WTC11 (cell line): ENCODE measurements around the gene EXOC3L2. TPM values are rescaled to one million over a fixed set of nuclear protein-coding genes. Genes with fewer than 3 reads are reported as not detected.
A peak's percentile ranks its signal among the peaks of the same experiment; 100 is the strongest.

Source experiments
- ATAC-seq: fragments of 200-7000 bp; cut with Tn5 transposase; 2 replicates; pipeline ENCODE4 v1.10.0; 2021; ENCODE audit warnings: mild to moderate bottlenecking, moderate library complexity
- CTCF ChIA-PET: fragments of 300-600 bp; sonication (Branson Sonifier 250); formaldehyde crosslinking; loops from one replicate; lab custom pipeline; 2021; ENCODE audit warnings: antibody characterized with exemption; lab: Charles Lee
- POLR2A ChIA-PET: fragments of 350-600 bp; sonication (Branson Sonifier 250); formaldehyde crosslinking; loops from one replicate; lab custom pipeline; 2021; ENCODE audit warnings: antibody characterized with exemption; lab: Charles Lee
- DNase-seq: peaks from one replicate; pipeline ENCODE4 v3.0.0; 2021; ENCODE audit warnings: low spot score
- H3K27ac Mint-ChIP-seq: 2 replicates; pipeline ENCODE4 v1.8.0; 2021; ENCODE audit warnings: mixed read lengths
- H3K27me3 Mint-ChIP-seq: 2 replicates; pipeline ENCODE4 v1.8.0; 2021; ENCODE audit warnings: low read depth, mild to moderate bottlenecking, moderate library complexity, mixed read lengths
- H3K36me3 Mint-ChIP-seq: 2 replicates; pipeline ENCODE4 v1.8.0; 2021; ENCODE audit warnings: mixed read lengths
- H3K4me1 Mint-ChIP-seq: 2 replicates; pipeline ENCODE4 v1.8.0; 2022; ENCODE audit warnings: mixed read lengths
- H3K4me3 Mint-ChIP-seq: 2 replicates; pipeline ENCODE4 v1.8.0; 2021; ENCODE audit warnings: mild to moderate bottlenecking, moderate library complexity, mixed read lengths
- H3K9me3 Mint-ChIP-seq: 2 replicates; pipeline ENCODE4 v1.8.0; 2021; ENCODE audit warnings: mixed read lengths
- ATF1 ChIP-seq: sonication (generic); formaldehyde crosslinking; IDR thresholded peaks from 2 replicates; pipeline ENCODE4 v1.8.1; 2023; ENCODE audit warnings: mild to moderate bottlenecking, moderate library complexity, missing genetic modification reagents
- CBFB ChIP-seq: sonication (generic); formaldehyde crosslinking; IDR thresholded peaks from 2 replicates; pipeline ENCODE4 v1.8.1; 2022; ENCODE audit warnings: mild to moderate bottlenecking, low read depth, missing genetic modification reagents
- CREB1 ChIP-seq: sonication (generic); formaldehyde crosslinking; IDR thresholded peaks from 2 replicates; pipeline ENCODE4 v1.8.0; 2023; ENCODE audit warnings: mild to moderate bottlenecking, missing genetic modification reagents
- CTCF ChIP-seq: fragments of 200-600 bp; IDR thresholded peaks from 2 replicates; pipeline ENCODE4 v1.8.0; 2022; ENCODE audit warnings: antibody characterized with exemption
- ETV6 ChIP-seq: sonication (generic); formaldehyde crosslinking; IDR thresholded peaks from 2 replicates; pipeline ENCODE4 v1.8.1; 2022; ENCODE audit warnings: mild to moderate bottlenecking, missing genetic modification reagents
- FOXP1 ChIP-seq: sonication (generic); formaldehyde crosslinking; IDR thresholded peaks from 2 replicates; pipeline ENCODE4 v1.8.0; 2022; ENCODE audit warnings: missing genetic modification reagents, mild to moderate bottlenecking, moderate library complexity, borderline replicate concordance
- HMGXB4 ChIP-seq: sonication (generic); formaldehyde crosslinking; IDR thresholded peaks from 2 replicates; pipeline ENCODE4 v1.8.1; 2023; ENCODE audit warnings: mild to moderate bottlenecking, moderate library complexity, missing genetic modification reagents
- IRF1 ChIP-seq: sonication (generic); formaldehyde crosslinking; IDR thresholded peaks from 2 replicates; pipeline ENCODE4 v1.8.0; 2023; ENCODE audit warnings: missing genetic modification reagents
- JAZF1 ChIP-seq: fragments of 250-450 bp; sonication (Bioruptor Pico); IDR thresholded peaks from 2 replicates; pipeline ENCODE4 v1.9.0; 2021; ENCODE audit warnings: moderate library complexity, mild to moderate bottlenecking, inconsistent platforms
- KAT7 ChIP-seq: sonication (generic); formaldehyde crosslinking; IDR thresholded peaks from 2 replicates; pipeline ENCODE4 v1.8.1; 2023; ENCODE audit warnings: missing genetic modification reagents, mild to moderate bottlenecking, borderline replicate concordance
- MYBL2 ChIP-seq: sonication (generic); formaldehyde crosslinking; IDR thresholded peaks from 2 replicates; pipeline ENCODE4 v1.8.1; 2023; ENCODE audit warnings: mild to moderate bottlenecking, moderate library complexity, missing genetic modification reagents
- NFATC4 ChIP-seq: fragments of 250-450 bp; sonication (Bioruptor Pico); IDR thresholded peaks from 2 replicates; pipeline ENCODE4 v1.9.0; 2021; ENCODE audit warnings: mild to moderate bottlenecking
- NR2C2 ChIP-seq: sonication (generic); formaldehyde crosslinking; IDR thresholded peaks from 2 replicates; pipeline ENCODE4 v1.8.0; 2022; ENCODE audit warnings: mild to moderate bottlenecking, missing genetic modification reagents
- NR3C1 ChIP-seq: sonication (generic); formaldehyde crosslinking; conservative IDR thresholded peaks from 2 replicates; pipeline ENCODE4 v1.8.1; 2023; ENCODE audit warnings: low read depth, mild to moderate bottlenecking, missing genetic modification reagents
- SP1 ChIP-seq: sonication (generic); formaldehyde crosslinking; conservative IDR thresholded peaks from 2 replicates; pipeline ENCODE4 v1.8.1; 2022; ENCODE audit warnings: missing genetic modification reagents
- TCF7 ChIP-seq: sonication (generic); formaldehyde crosslinking; IDR thresholded peaks from 2 replicates; pipeline ENCODE4 v1.8.0; 2022; ENCODE audit warnings: mild to moderate bottlenecking, low read depth, missing genetic modification reagents, moderate library complexity
- USF2 ChIP-seq: sonication (generic); formaldehyde crosslinking; IDR thresholded peaks from 2 replicates; pipeline ENCODE4 v1.8.1; 2023; ENCODE audit warnings: mild to moderate bottlenecking, missing genetic modification reagents, moderate library complexity
- ZMAT4 ChIP-seq: fragments of 250-450 bp; sonication (Bioruptor Pico); IDR thresholded peaks from 2 replicates; pipeline ENCODE4 v1.9.0; 2021; ENCODE audit warnings: mild to moderate bottlenecking
- ZNF396 ChIP-seq: fragments of 250-450 bp; sonication (Bioruptor Pico); IDR thresholded peaks from 2 replicates; pipeline ENCODE4 v1.8.0; 2021; ENCODE audit warnings: mild to moderate bottlenecking, moderate library complexity, borderline replicate concordance
- ZNF416 ChIP-seq: fragments of 250-450 bp; sonication (Bioruptor Pico); IDR thresholded peaks from 2 replicates; pipeline ENCODE4 v1.9.0; 2021; ENCODE audit warnings: mild to moderate bottlenecking, inconsistent platforms
- ZNF671 ChIP-seq: fragments of 250-450 bp; sonication (Bioruptor Pico); IDR thresholded peaks from 2 replicates; pipeline ENCODE4 v1.8.0; 2021; ENCODE audit warnings: mild to moderate bottlenecking
- total RNA-seq: library from RNA; stranded (reverse); gene quantifications from 3 replicates; pipeline ENCODE4 v1.2.3, GENCODE V29; 2021

EXOC3L2 gene
- total RNA-seq, 1 experiment from 2014 or later: 2.7 TPM

GRCh38 chr19:45213031-45213430 lies 32.2 kb downstream of the EXOC3L2 start:
- H3K27ac Mint-ChIP-seq: no peak overlapping the region
- H3K36me3 Mint-ChIP-seq: no peaks in the 10 kb centered on the region
- ChIA-PET POLR2A (interaction anchor here (0.7 kb wide), 1 partner anchor 19 kb away, joined by 4 read pairs; no protein-coding TSS in a partner anchor), CTCF (interaction anchor here (1.0 to 2.0 kb wide), 4 partner anchors 25 to 51 kb away, joined by 3 to 4 read pairs (median 4); no protein-coding TSS in a partner anchor)
- no peak for ATAC-seq
- no peaks in the 10 kb centered on the region for H3K9me3 Mint-ChIP-seq
- H3K4me3 Mint-ChIP-seq: no peak overlapping the region
- peaks cover 47% of the 10 kb centered on the region for H3K27me3 Mint-ChIP-seq
- TF ChIP-seq IRF1 (no peak), HMGXB4 (CRISPR knock-in tag) (no peak), ZNF416 (no peak), TCF7 (CRISPR knock-in tag) (no peak), ZNF671 (CRISPR knock-in tag) (no peak), FOXP1 (no peak), ETV6 (CRISPR knock-in tag) (no peak), NR3C1 (CRISPR knock-in tag) (no peak), MYBL2 (CRISPR knock-in tag) (no peak), KAT7 (CRISPR knock-in tag) (no peak), JAZF1 (CRISPR knock-in tag) (no peak)
- DNase-seq: no peak
- H3K4me1 Mint-ChIP-seq: peaks cover 17% of the 10 kb centered on the region

GRCh38 chr19:45211751-45212381 lies 33.3 kb downstream of the EXOC3L2 start:
- ATAC-seq (peak; percentile 18; the same call in 1 of the 2 replicates), DNase-seq (no peak)
- POLR2A ChIA-PET: no interaction called here
- Mint-ChIP-seq H3K27me3 (peaks cover 36% of the 10 kb centered on the region), H3K36me3 (no peaks in the 10 kb centered on the region), H3K9me3 (no peaks in the 10 kb centered on the region), H3K4me3 (no peak overlapping the region), H3K27ac (no peak overlapping the region)
- CTCF ChIA-PET: interaction anchor here (0.7 to 1.8 kb wide), 5 partner anchors 8 to 152 kb away, joined by 3 to 5 read pairs (median 3); no protein-coding TSS in a partner anchor
- TF ChIP-seq NR2C2 (CRISPR knock-in tag) (no peak), CREB1 (CRISPR knock-in tag) (no peak), TCF7 (CRISPR knock-in tag) (0 out of 2 replicates have a peak, but pooled peaks have one; percentile 26), ZNF396 (CRISPR knock-in tag) (no peak), SP1 (CRISPR knock-in tag) (no peak), IRF1 (no peak), ZMAT4 (CRISPR knock-in tag) (no peak)
- TF ChIP-seq, all 79 proteins: peak for 1
- H3K4me1 Mint-ChIP-seq: peaks cover 15% of the 10 kb centered on the region

- DNase-seq (no peak), ATAC-seq (no peak)
- ChIA-PET CTCF (no interaction called here), POLR2A (no interaction called here)
- H3K4me3 Mint-ChIP-seq: no peak overlapping the region
- peaks cover 3% of the 10 kb centered on the region; the same call in 1 of the 2 replicates for H3K27me3 Mint-ChIP-seq
- no peaks in the 10 kb centered on the region for H3K9me3 Mint-ChIP-seq
- no peaks in the 10 kb centered on the region for H3K36me3 Mint-ChIP-seq
- peaks cover under 1% of the 10 kb centered on the region; the same call in 1 of the 2 replicates for H3K4me1 Mint-ChIP-seq
- no peak overlapping the region for H3K27ac Mint-ChIP-seq
- TF ChIP-seq ZMAT4 (CRISPR knock-in tag): no peak
- TF ChIP-seq CTCF: no peak
- no peak for TF ChIP-seq CBFB
- no peak for TF ChIP-seq NFATC4 (CRISPR knock-in tag)
- TF ChIP-seq USF2 (CRISPR knock-in tag): no peak
- no peak for TF ChIP-seq ATF1
Observed at GRCh38 chr19:45206328-45206727, 38.9 kb downstream of the EXOC3L2 start.
